ENCODE data around the gene PYHIN1.

DNA sequence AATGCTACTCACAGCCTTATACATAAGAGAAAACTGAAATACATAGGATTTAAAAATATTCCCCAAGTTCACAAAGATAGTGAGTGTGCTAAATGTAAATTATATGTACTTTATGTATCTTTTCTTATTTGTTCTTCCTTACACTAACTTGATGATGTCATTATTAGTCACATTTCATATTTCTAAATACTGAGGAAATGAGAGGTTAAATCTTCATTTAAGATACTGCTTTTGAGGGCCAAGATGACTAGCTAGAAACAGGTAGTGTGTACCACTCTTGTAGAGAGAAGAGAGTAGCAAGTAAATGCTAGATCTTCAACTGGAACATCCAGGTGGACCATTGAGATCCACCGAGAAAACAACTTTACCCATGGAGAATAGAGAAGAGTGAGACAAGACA, 29.8 kb downstream of the PYHIN1 start:
- TF ChIP-seq TAF1 (IDR thresholded peaks at IDR 0.05; ENCODE audit: low read depth, low read length), result no peak
- TF ChIP-seq POLR2A (IDR thresholded peaks at IDR 0.05; ENCODE audit: low read depth, low read length), result no peak

All from GM12891 (cell line).